Stimulated activated CD8-positive, alpha-beta memory T cell treated with anti-CD3 and anti-CD28 coated beads, Interleukin-15, amount 100 ng/mL, for 1 hour (primary cell): ENCODE results near the gene BET1L.
"Not testable (repeated sequence)": the region's sequence is repeated elsewhere in the genome, so short reads cannot be mapped to it uniquely, and the experiment has no call there.

Experiments used
- DNase-seq: peaks from one replicate; pipeline ENCODE4 v3.0.0-alpha.2; 2020; ENCODE audit warnings: low read depth

Gene BET1L

GRCh38 chr11:207208-207862 is at the start of gene BET1L, which contains the start of gene RIC8A:
Gene BET1L, minus strand, starts transcription at chr11:207399. Its CDS starts 78 bp downstream, at chr11:207321.
Gene RIC8A, plus strand, starts transcription at chr11:207708. Its CDS starts 1,147 bp downstream, at chr11:208855.
- DNase-seq, result peak; percentile 91

- no peak for DNase-seq
These were observed 48.6 kb upstream of the BET1L start for GRCh38 chr11:255816-256215.

- DNase-seq, result no peak
These were observed 48.0 kb upstream of the BET1L start for GRCh38 chr11:255176-255575.

- DNase-seq, result no peak
These were observed 46.7 kb upstream of the BET1L start for GRCh38 chr11:253886-254270.

- no peak for DNase-seq
These were observed 46.1 kb upstream of the BET1L start for GRCh38 chr11:253160-253885.

GRCh38 chr11:252666-253065 is 45.5 kb upstream of the BET1L start:
- no peak for DNase-seq

- no peak for DNase-seq
These were observed 44.4 kb upstream of the BET1L start for GRCh38 chr11:251550-251949.

- peak; percentile 70 for DNase-seq
These were observed 43.6 kb upstream of the BET1L start for GRCh38 chr11:250740-251299.

- no peak for DNase-seq
These were observed 43.1 kb upstream of the BET1L start for GRCh38 chr11:250274-250673.

- no peak for DNase-seq
These were observed 41.9 kb upstream of the BET1L start for GRCh38 chr11:249062-249461.

- DNase-seq, result no peak
These were observed 37.2 kb upstream of the BET1L start for GRCh38 chr11:244376-244775.

- no peak for DNase-seq
These were observed 34.4 kb upstream of the BET1L start for GRCh38 chr11:241634-242033.

- DNase-seq, result no peak
These were observed 33.1 kb upstream of the BET1L start for GRCh38 chr11:240315-240714.

- not testable (repeated sequence) for DNase-seq
These were observed 31.1 kb upstream of the BET1L start for GRCh38 chr11:238346-238745.

- peak; percentile 76 for DNase-seq
These were observed 29.9 kb upstream of the BET1L start, which contains the start of gene PSMD13 for GRCh38 chr11:236774-237767. Gene PSMD13, plus strand, starts transcription at chr11:236976. Its CDS starts 74 bp downstream, at chr11:237050.

- peak; percentile 67 for DNase-seq
These were observed 29.0 kb upstream of the BET1L start, which contains the start of gene SIRT3 for GRCh38 chr11:235997-236773. Gene SIRT3, minus strand, starts transcription at chr11:236342. Its CDS starts 14 bp downstream, at chr11:236328.

GRCh38 chr11:235609-235996 is 28.4 kb upstream of the BET1L start:
- peak; percentile 27 for DNase-seq

- DNase-seq, result no peak
These were observed 28.0 kb upstream of the BET1L start for GRCh38 chr11:235180-235579.

- DNase-seq, result no peak
These were observed 25.8 kb upstream of the BET1L start for GRCh38 chr11:232783-233565.

GRCh38 chr11:230431-230830 is 23.2 kb upstream of the BET1L start:
- DNase-seq, result no peak
